SU-DHL-6 (cell line): Measurements from ENCODE around the gene MTOR.

Source experiments
- H2AFZ ChIP-seq: fragments of 200-600 bp; sonication (generic); 2 replicates; pipeline ENCODE4 v1.6.1; 2014; ENCODE audit warnings: low read depth, mild to moderate bottlenecking, moderate library complexity, mixed read lengths, antibody characterized with exemption, low read length; ENCODE audit not compliant: severe bottlenecking
- H3F3A ChIP-seq: fragments of 200-600 bp; shearing (Covaris generic); 2 replicates; pipeline ENCODE4 v1.6.0; 2016; ENCODE audit warnings: antibody characterized with exemption, mild to moderate bottlenecking; ENCODE audit not compliant: insufficient read depth
- H3K27ac ChIP-seq: fragments of 200-600 bp; sonication (generic); 2 replicates; pipeline ENCODE4 v1.5.1; 2016; ENCODE audit warnings: low read depth, mild to moderate bottlenecking, low read length, moderate library complexity, mixed read lengths
- H3K27me3 ChIP-seq: fragments of 200-600 bp; sonication (generic), shearing (Covaris generic); 2 replicates; pipeline ENCODE4 v1.6.0; 2014; ENCODE audit warnings: mild to moderate bottlenecking, low read length
- H3K36me3 ChIP-seq: fragments of 200-600 bp; sonication (generic); 2 replicates; pipeline ENCODE4 v1.6.1; 2014; ENCODE audit warnings: mild to moderate bottlenecking, low read length, mixed read lengths
- H3K4me2 ChIP-seq: fragments of 300-600, 200-600 bp; shearing (Covaris generic), sonication (generic); 2 replicates; pipeline ENCODE4 v1.6.0; 2014; ENCODE audit warnings: low read length, low read depth, mild to moderate bottlenecking; ENCODE audit not compliant: poor library complexity, severe bottlenecking
- H3K4me3 ChIP-seq: fragments of 200-600 bp; sonication (generic); 2 replicates; pipeline ENCODE4 v1.5.1; 2014; ENCODE audit warnings: antibody characterized with exemption, low read length, mild to moderate bottlenecking, mixed read lengths; ENCODE audit not compliant: insufficient read depth, poor library complexity, severe bottlenecking
- H3K79me2 ChIP-seq: fragments of 200-600 bp; sonication (generic); 2 replicates; pipeline ENCODE4 v1.6.1; 2014; ENCODE audit warnings: mild to moderate bottlenecking, low read length, moderate library complexity; ENCODE audit not compliant: insufficient read depth
- H3K9ac ChIP-seq: fragments of 200-600 bp; sonication (generic); 2 replicates; pipeline ENCODE4 v1.7.0; 2014; ENCODE audit warnings: mild to moderate bottlenecking, low read length
- H3K9me2 ChIP-seq: fragments of 200-600 bp; sonication (generic); replicated peaks from 2 replicates; pipeline ENCODE4 v1.6.1; 2014; ENCODE audit warnings: low read length; ENCODE audit not compliant: insufficient read depth
- H3K9me3 ChIP-seq: fragments of 200-600 bp; sonication (generic); 2 replicates; pipeline ENCODE4 v1.6.1; 2014; ENCODE audit warnings: low read length, mixed read lengths; ENCODE audit not compliant: insufficient read depth
- H4K20me1 ChIP-seq: fragments of 200-600 bp; sonication (generic); 2 replicates; pipeline ENCODE4 v1.6.1; 2014; ENCODE audit warnings: low read depth, mild to moderate bottlenecking, antibody characterized with exemption, low read length, moderate library complexity, mixed read lengths
- CTCF ChIP-seq: fragments of 200-600 bp; sonication (generic); IDR thresholded peaks from one replicate; pipeline ENCODE4 v1.5.1; 2017; ENCODE audit warnings: antibody characterized with exemption, mild to moderate bottlenecking, low read length, moderate library complexity; ENCODE audit not compliant: insufficient read depth, poor library complexity, severe bottlenecking
- EZH2phosphoT487 ChIP-seq: fragments of 200-600 bp; sonication (generic), shearing (Covaris generic); conservative IDR thresholded peaks from 2 replicates; pipeline ENCODE4 v1.6.1; 2018; ENCODE audit warnings: mild to moderate bottlenecking, antibody characterized with exemption, low read length, moderate library complexity, mixed read lengths

Gene MTOR

GRCh38 chr1:11150326-11150725 lies 112.0 kb downstream of the MTOR start:
- H3K9me3 ChIP-seq: no peaks in the 10 kb centered on the region
- TF ChIP-seq EZH2phosphoT487 (no peak), CTCF (no peak)
- H3K79me2 ChIP-seq: no peaks in the 10 kb centered on the region
- no peaks in the 10 kb centered on the region for H3K27me3 ChIP-seq
- no peak overlapping the region for H3K4me3 ChIP-seq
- H3K27ac ChIP-seq: no peak overlapping the region
- H3K36me3 ChIP-seq: peaks cover 4% of the 10 kb centered on the region; the same call in 1 of the 2 replicates
- no peaks in the 10 kb centered on the region for H3K9me2 ChIP-seq
- no peak overlapping the region for H2AFZ ChIP-seq
- H3K9ac ChIP-seq: no peak overlapping the region
- H4K20me1 ChIP-seq: no peaks in the 10 kb centered on the region
- no peaks in the 10 kb centered on the region for H3F3A ChIP-seq
- no peak overlapping the region for H3K4me2 ChIP-seq

- H3K9me3 ChIP-seq: no peaks in the 10 kb centered on the region
- H3F3A ChIP-seq: no peaks in the 10 kb centered on the region
- H3K27me3 ChIP-seq: no peaks in the 10 kb centered on the region
- no peak overlapping the region for H3K9ac ChIP-seq
- no peak overlapping the region for H2AFZ ChIP-seq
- no peak overlapping the region for H3K4me2 ChIP-seq
- no peaks in the 10 kb centered on the region for H3K9me2 ChIP-seq
- H3K79me2 ChIP-seq: no peaks in the 10 kb centered on the region
- no peak for TF ChIP-seq CTCF
- TF ChIP-seq EZH2phosphoT487: no peak
- no peak overlapping the region for H3K27ac ChIP-seq
- no peak overlapping the region for H3K4me3 ChIP-seq
- peaks cover 4% of the 10 kb centered on the region; the same call in 1 of the 2 replicates for H3K36me3 ChIP-seq
- H4K20me1 ChIP-seq: no peaks in the 10 kb centered on the region
Observed at GRCh38 chr1:11147197-11147770, 115.1 kb downstream of the MTOR start.

DNA sequence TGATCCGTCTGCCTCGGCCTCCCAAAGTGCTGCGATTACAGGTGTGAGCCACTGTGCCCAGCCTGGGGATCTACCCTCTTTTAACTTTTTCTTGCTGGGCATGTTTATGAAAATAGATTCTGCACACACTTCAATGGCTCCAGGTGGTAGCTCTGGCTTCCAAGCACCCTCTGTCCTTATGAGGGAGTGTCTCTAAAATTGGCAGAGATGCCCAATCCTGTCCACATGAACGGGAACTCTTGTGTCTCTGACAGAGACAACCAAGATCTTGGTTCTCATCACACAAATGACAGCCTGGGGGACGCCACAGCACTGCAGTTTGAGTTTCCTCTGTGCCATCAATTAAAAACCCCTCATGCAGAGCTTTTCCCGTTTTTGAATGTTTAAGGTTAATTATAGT lies 116.6 kb downstream of the MTOR start:
- Histone ChIP-seq H3K79me2 (no peaks in the 10 kb centered on the region), H3K27me3 (no peaks in the 10 kb centered on the region), H3K9me3 (no peaks in the 10 kb centered on the region), H3K9ac (no peak overlapping the region), H3K36me3 (peaks cover 4% of the 10 kb centered on the region; the same call in 1 of the 2 replicates), H3K9me2 (no peaks in the 10 kb centered on the region), H3F3A (no peaks in the 10 kb centered on the region), H3K4me2 (no peak overlapping the region), H3K4me3 (no peak overlapping the region), H4K20me1 (no peaks in the 10 kb centered on the region), H2AFZ (no peak overlapping the region), H3K27ac (no peak overlapping the region)
- TF ChIP-seq CTCF: no peak
